Right lung (tissue), 5 donors: ENCODE results near the gene HES6. TPM values are rescaled to one million over a fixed set of nuclear protein-coding genes. Genes with fewer than 3 reads are reported as not detected.

Source experiments
- DNase-seq, 2 donors: peaks; one replicate each; pipeline ENCODE4 v3.0.0-alpha.2; 2013
- polyA plus RNA-seq, 5 donors: library from polyadenylated mRNA; unstranded; fragments of 120-200 nt; gene quantifications; one replicate each; pipeline versions ENCODE4 v1.2.1 to v1.2.3, GENCODE V29; 2013; ENCODE audit warnings: inconsistent platforms in 1 of 5, low replicate concordance in 1 of 5; ENCODE audit not compliant: insufficient read length in 5 of 5, insufficient read depth in 1 of 5

The HES6 gene
- polyA plus RNA-seq, 5 donors = 2.3 to 8.2 (median 3.9) TPM

DNA sequence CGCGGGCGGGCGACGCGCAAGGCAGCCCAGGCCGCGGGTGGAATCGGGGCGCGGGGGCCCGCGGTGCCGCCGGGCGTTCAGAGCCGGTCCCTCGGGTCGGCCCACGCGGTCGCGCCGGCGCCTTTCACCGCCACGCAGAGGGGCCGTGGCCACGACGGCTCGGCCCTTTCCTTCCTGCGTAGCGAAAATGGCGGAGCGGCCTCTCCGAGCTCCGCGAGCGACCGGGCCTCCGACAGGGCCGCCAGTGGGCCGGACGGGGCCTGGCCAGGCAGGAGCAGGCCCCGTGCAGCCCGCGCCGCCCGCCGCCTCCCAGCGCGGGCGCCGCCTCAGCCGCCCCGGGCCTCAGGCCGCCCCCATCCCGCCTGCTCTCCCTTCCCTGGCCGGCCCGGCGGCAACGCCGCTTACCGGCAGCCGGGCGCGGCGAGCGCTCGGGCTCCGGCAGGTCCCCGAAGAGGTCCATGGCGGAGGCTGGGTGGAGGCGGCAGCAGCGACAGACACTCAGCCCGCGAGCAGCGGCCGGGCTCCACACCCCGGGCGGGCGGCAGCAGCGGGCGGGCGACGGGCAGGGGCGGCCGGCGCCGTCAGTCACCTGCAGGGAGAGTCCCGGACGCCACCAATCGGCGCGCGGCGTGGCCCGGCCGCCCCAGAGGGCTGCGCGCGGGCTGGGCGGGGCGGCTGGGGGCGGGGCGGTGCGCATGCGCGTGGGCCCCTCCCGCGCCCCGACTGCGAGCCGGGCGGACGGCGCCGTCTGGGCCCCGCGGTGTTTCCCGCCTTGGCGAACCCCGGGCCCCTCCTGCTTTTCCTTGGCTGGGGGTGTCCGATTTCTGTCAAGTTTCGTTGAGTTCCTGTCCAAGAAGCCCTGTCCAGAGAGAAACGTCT is 36.5 kb downstream of the HES6 start, which contains the start of gene ILKAP:
ILKAP (minus strand) TSS at position 602 of the 879 bp plus-strand sequence; CDS start at position 460, 142 bp downstream.
- DNase-seq = peak; percentile 79 to 82

DNA sequence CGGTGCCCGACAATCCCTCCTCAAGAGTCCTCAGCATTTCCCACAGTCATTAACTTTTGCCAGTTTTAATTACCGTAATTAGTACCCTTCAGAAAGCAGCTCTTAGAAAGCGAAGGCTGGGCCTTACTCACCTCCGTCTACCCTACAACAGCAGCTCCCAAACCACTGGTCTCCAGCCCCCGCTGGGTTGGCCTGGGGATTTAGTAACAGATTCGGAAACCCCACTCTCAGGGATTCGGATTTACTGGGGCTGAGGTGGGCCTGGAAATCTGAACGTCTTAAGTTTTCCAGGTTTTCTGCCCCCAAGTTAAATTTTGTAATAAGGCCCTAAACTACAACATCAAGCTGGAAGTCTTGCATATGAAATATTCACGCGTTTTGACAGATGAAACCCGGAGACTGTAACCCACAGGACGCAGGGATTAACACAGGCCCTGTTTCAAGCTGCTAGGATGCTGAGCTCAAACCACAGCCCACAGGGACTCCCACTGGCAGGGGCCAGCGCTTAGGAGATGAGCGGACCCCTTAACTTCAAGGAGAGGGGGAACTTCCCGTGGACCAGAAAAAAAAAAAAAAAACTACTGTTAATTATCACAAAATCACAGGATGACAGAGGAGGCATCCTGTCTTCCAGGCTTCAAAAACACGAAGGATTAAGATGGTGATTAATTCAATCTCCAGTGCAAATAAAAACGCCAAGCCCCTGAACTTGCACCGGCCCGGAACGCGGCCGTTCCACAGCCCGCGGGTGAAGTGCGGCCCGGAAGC is 37.3 kb downstream of the HES6 start:
- no peak for DNase-seq

GRCh38 chr2:238190445-238190844 is 49.4 kb downstream of the HES6 start:
- no peak for DNase-seq

Other genes with a start within 250 kb of the HES6 start
- gene SCLY, start 179.0 kb downstream of the HES6 start, polyA plus RNA-seq = 10 to 100 TPM; 12.2 to 17.8 (median 14.6) TPM
- 1 to 10 TPM in 4 of 5 donors, under 1 TPM in 1; 0.86 to 8.8 (median 2.8) TPM for gene ESPNL, start 139.7 kb downstream of the HES6 start, polyA plus RNA-seq
- gene KLHL30, start 101.4 kb downstream of the HES6 start, polyA plus RNA-seq = under 1 TPM; 0.08 to 0.68 (median 0.18) TPM
- gene ERFE, start 81.1 kb downstream of the HES6 start, polyA plus RNA-seq = 1 to 10 TPM in 1 of 5 donors, under 1 TPM in 4; 0.18 to 1.2 (median 0.39) TPM
- gene ILKAP, start 36.3 kb downstream of the HES6 start, polyA plus RNA-seq = 10 to 100 TPM; 42.7 to 52.6 (median 48.6) TPM
- 1 to 10 TPM; 6.4 to 9.4 (median 8.3) TPM for gene PER2, start 48.6 kb upstream of the HES6 start, polyA plus RNA-seq
- 10 to 100 TPM; 16.5 to 24.6 (median 18.7) TPM for gene TRAF3IP1, start 80.5 kb upstream of the HES6 start, polyA plus RNA-seq
- gene ASB1, start 186.9 kb upstream of the HES6 start, polyA plus RNA-seq = 10 to 100 TPM; 22.0 to 32.0 (median 26.8) TPM